ENCODE data around the gene LYPD1.

DNA sequence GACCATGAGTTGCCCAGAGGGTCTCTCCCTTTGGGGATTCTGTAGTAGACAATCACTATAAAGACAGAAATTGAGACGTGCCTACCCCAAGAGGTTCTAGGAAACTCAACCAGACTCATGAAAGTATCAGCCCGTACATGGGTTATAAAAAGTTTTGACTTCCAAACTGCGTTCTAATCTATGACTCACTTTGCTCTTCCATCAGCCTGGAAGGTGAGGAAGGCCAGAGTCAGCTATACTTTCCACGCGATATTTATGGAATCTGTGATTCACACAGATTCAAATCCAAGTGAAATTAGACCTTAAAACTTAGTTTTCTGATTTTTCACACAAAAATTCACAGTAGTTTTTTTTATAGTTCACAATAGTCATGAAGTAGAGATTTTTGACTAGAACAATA lies 7.7 kb upstream of the LYPD1 start:
- TF ChIP-seq CTCF (IDR thresholded peaks at IDR 0.05) (no peak), SIN3A (IDR thresholded peaks at IDR 0.05; ENCODE audit: borderline replicate concordance, insufficient read depth, low read depth, low read length) (no peak), POLR2AphosphoS5 (IDR thresholded peaks at IDR 0.05; ENCODE audit: low read depth, low read length) (no peak)
- TF ChIP-seq, protein P1, sequence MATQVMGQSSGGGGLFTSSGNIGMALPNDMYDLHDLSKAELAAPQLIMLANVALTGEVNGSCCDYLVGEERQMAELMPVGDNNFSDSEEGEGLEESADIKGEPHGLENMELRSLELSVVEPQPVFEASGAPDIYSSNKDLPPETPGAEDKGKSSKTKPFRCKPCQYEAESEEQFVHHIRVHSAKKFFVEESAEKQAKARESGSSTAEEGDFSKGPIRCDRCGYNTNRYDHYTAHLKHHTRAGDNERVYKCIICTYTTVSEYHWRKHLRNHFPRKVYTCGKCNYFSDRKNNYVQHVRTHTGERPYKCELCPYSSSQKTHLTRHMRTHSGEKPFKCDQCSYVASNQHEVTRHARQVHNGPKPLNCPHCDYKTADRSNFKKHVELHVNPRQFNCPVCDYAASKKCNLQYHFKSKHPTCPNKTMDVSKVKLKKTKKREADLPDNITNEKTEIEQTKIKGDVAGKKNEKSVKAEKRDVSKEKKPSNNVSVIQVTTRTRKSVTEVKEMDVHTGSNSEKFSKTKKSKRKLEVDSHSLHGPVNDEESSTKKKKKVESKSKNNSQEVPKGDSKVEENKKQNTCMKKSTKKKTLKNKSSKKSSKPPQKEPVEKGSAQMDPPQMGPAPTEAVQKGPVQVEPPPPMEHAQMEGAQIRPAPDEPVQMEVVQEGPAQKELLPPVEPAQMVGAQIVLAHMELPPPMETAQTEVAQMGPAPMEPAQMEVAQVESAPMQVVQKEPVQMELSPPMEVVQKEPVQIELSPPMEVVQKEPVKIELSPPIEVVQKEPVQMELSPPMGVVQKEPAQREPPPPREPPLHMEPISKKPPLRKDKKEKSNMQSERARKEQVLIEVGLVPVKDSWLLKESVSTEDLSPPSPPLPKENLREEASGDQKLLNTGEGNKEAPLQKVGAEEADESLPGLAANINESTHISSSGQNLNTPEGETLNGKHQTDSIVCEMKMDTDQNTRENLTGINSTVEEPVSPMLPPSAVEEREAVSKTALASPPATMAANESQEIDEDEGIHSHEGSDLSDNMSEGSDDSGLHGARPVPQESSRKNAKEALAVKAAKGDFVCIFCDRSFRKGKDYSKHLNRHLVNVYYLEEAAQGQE (IDR thresholded peaks at IDR 0.05; ENCODE audit: insufficient read depth in 1 of 2, low read depth in 2 of 2, low read length in 1 of 2): no peak

Data from Panc1 (cell line).